Hepatocyte (in vitro differentiated cells): ENCODE results near the gene IL17RB. TPM values are rescaled to one million over a fixed set of nuclear protein-coding genes. Genes with fewer than 3 reads are reported as not detected.

Experiments used
- DNase-seq: peaks from one replicate; pipeline ENCODE4 v3.0.0-alpha.2; 2016; ENCODE audit warnings: low spot score
- H2AFZ ChIP-seq: fragments of 200-600 bp; sonication (generic); 2 replicates; pipeline ENCODE4 v1.6.0; 2016; ENCODE audit warnings: antibody characterized with exemption, mild to moderate bottlenecking
- H3K27ac ChIP-seq: fragments of 200-600 bp; sonication (generic); 2 replicates; pipeline ENCODE4 v1.5.1; 2016; ENCODE audit warnings: mild to moderate bottlenecking
- H3K27me3 ChIP-seq: fragments of 200-600 bp; sonication (generic); 2 replicates; pipeline ENCODE4 v1.6.1; 2016
- H3K36me3 ChIP-seq: fragments of 200-600 bp; sonication (generic); replicated peaks from 2 replicates; pipeline ENCODE4 v1.5.1; 2016; ENCODE audit warnings: low read depth; ENCODE audit not compliant: insufficient read depth
- H3K4me1 ChIP-seq: fragments of 200-600 bp; sonication (generic); 2 replicates; pipeline ENCODE4 v1.5.1; 2016; ENCODE audit warnings: mild to moderate bottlenecking, moderate library complexity; ENCODE audit not compliant: insufficient read depth
- H3K4me2 ChIP-seq: fragments of 200-600 bp; sonication (generic); 2 replicates; pipeline ENCODE4 v1.6.0; 2016
- H3K4me3 ChIP-seq: fragments of 200-600 bp; sonication (generic); 2 replicates; pipeline ENCODE4 v1.5.1; 2016; ENCODE audit warnings: mild to moderate bottlenecking
- H3K79me2 ChIP-seq: fragments of 200-600 bp; sonication (generic); 2 replicates; pipeline ENCODE4 v1.6.0; 2017; ENCODE audit warnings: mild to moderate bottlenecking
- H3K9me2 ChIP-seq: fragments of 200-600 bp; sonication (generic); replicated peaks from 2 replicates; pipeline ENCODE4 v1.6.0; 2017; ENCODE audit warnings: mild to moderate bottlenecking; ENCODE audit not compliant: insufficient read depth
- H3K9me3 ChIP-seq: fragments of 200-600 bp; sonication (generic); 2 replicates; pipeline ENCODE4 v1.5.1; 2016; ENCODE audit warnings: low read depth, mild to moderate bottlenecking
- H4K20me1 ChIP-seq: fragments of 200-600 bp; sonication (generic); 2 replicates; pipeline ENCODE4 v1.6.0; 2016; ENCODE audit warnings: mild to moderate bottlenecking; ENCODE audit not compliant: insufficient read depth, poor library complexity, severe bottlenecking
- CTCF ChIP-seq: fragments of 200-600 bp; sonication (generic); IDR thresholded peaks from 2 replicates; pipeline ENCODE4 v1.5.1; 2016; ENCODE audit warnings: antibody characterized with exemption, mild to moderate bottlenecking; ENCODE audit not compliant: poor library complexity
- EZH2 ChIP-seq: fragments of 200-600 bp; sonication (generic); IDR thresholded peaks from 2 replicates; pipeline ENCODE4 v1.6.1; 2016; ENCODE audit warnings: antibody characterized with exemption, mild to moderate bottlenecking, borderline replicate concordance
- EZH2phosphoT487 ChIP-seq: fragments of 200-600 bp; sonication (generic); IDR thresholded peaks from one replicate; pipeline ENCODE4 v1.6.1; 2018; ENCODE audit warnings: antibody characterized with exemption, mild to moderate bottlenecking, low read depth, moderate library complexity; ENCODE audit not compliant: unreplicated experiment, severe bottlenecking
- WGBS: methylation state at CpG from one replicate; pipeline ENCODE4 v1.1.6; 2016; ENCODE audit warnings: low lambda C conversion rate; ENCODE audit errors: missing lambda C conversion rate; 5-methylcytosine and 5-hydroxymethylcytosine counted together
- polyA plus RNA-seq: library from polyadenylated mRNA; unstranded; fragments of >200 nt; fragmentation: Nextera tagmentation; extraction: Ambion mirVana; gene quantifications from 2 replicates; pipeline ENCODE4 v1.2.1, GENCODE V29; 2016
- total RNA-seq: library from RNA; depleted of rRNA; stranded (reverse); fragments of >200 nt; gene quantifications from 2 replicates; pipeline ENCODE4 v1.2.3, GENCODE V29; 2014

Gene IL17RB
- total and polyA plus RNA-seq, 2 experiments from 2014 or later = 14.1 to 17.4 TPM

- Histone ChIP-seq H3K4me3 (no peak overlapping the region), H3K9me3 (no peaks in the 10 kb centered on the region), H3K27me3 (no peaks in the 10 kb centered on the region), H2AFZ (no peak overlapping the region), H3K4me2 (no peak overlapping the region), H3K4me1 (peaks cover 6% of the 10 kb centered on the region), H4K20me1 (no peaks in the 10 kb centered on the region), H3K36me3 (no peaks in the 10 kb centered on the region), H3K79me2 (no peaks in the 10 kb centered on the region), H3K9me2 (no peaks in the 10 kb centered on the region), H3K27ac (no peak overlapping the region)
- no peak for DNase-seq
- TF ChIP-seq CTCF = no peak
- TF ChIP-seq EZH2 = no peak
- TF ChIP-seq EZH2phosphoT487 = no peak
- 95% methylated on average over 10 of the region's 10 CpGs for WGBS
These were observed 32.5 kb upstream of the IL17RB start for GRCh38 chr3:53813876-53814275.

- H3K36me3 ChIP-seq = no peaks in the 10 kb centered on the region
- no peak for DNase-seq
- H2AFZ ChIP-seq = no peak overlapping the region
- H3K9me2 ChIP-seq = no peaks in the 10 kb centered on the region
- no peaks in the 10 kb centered on the region for H3K9me3 ChIP-seq
- TF ChIP-seq EZH2 = no peak
- no peak for TF ChIP-seq EZH2phosphoT487
- no peak for TF ChIP-seq CTCF
- no peak overlapping the region for H3K4me3 ChIP-seq
- H3K27ac ChIP-seq = no peak overlapping the region
- H3K4me2 ChIP-seq = no peak overlapping the region
- no peaks in the 10 kb centered on the region for H4K20me1 ChIP-seq
- no peaks in the 10 kb centered on the region for H3K27me3 ChIP-seq
- peaks cover 7% of the 10 kb centered on the region for H3K4me1 ChIP-seq
- H3K79me2 ChIP-seq = no peaks in the 10 kb centered on the region
- WGBS = 96% methylated on average over 4 of the region's 4 CpGs
These were observed 31.3 kb upstream of the IL17RB start for GRCh38 chr3:53815067-53815466.

GRCh38 chr3:53815651-53816050 is 30.7 kb upstream of the IL17RB start:
- Histone ChIP-seq H3K27ac (no peak overlapping the region), H3K36me3 (no peaks in the 10 kb centered on the region), H3K9me3 (no peaks in the 10 kb centered on the region), H3K27me3 (no peaks in the 10 kb centered on the region), H3K4me1 (peaks cover 7% of the 10 kb centered on the region), H4K20me1 (no peaks in the 10 kb centered on the region), H2AFZ (no peak overlapping the region), H3K4me3 (no peak overlapping the region), H3K4me2 (no peak overlapping the region), H3K9me2 (no peaks in the 10 kb centered on the region), H3K79me2 (no peaks in the 10 kb centered on the region)
- TF ChIP-seq CTCF (no peak), EZH2phosphoT487 (no peak), EZH2 (no peak)
- DNase-seq = no peak
- WGBS = 93% methylated on average over 7 of the region's 7 CpGs

GRCh38 chr3:53816425-53816824 is 29.9 kb upstream of the IL17RB start:
- no peak overlapping the region for H2AFZ ChIP-seq
- no peaks in the 10 kb centered on the region for H3K9me3 ChIP-seq
- TF ChIP-seq EZH2phosphoT487 (no peak), EZH2 (no peak), CTCF (no peak)
- no peak overlapping the region for H3K27ac ChIP-seq
- H3K9me2 ChIP-seq = no peaks in the 10 kb centered on the region
- no peak for DNase-seq
- peaks cover 7% of the 10 kb centered on the region for H3K4me1 ChIP-seq
- 93% methylated on average over 4 of the region's 4 CpGs for WGBS
- no peaks in the 10 kb centered on the region for H3K36me3 ChIP-seq
- H3K4me2 ChIP-seq = no peak overlapping the region
- no peaks in the 10 kb centered on the region for H3K27me3 ChIP-seq
- no peaks in the 10 kb centered on the region for H4K20me1 ChIP-seq
- no peak overlapping the region for H3K4me3 ChIP-seq
- H3K79me2 ChIP-seq = no peaks in the 10 kb centered on the region
